Neural cell (in vitro differentiated cells): ENCODE measurements around the gene SPON1.

Experiments
- CTCF ChIP-seq: fragments of 450-650 bp; IDR thresholded peaks from 2 replicates; pipeline ENCODE4 v1.5.1; 2014; ENCODE audit warnings: antibody characterized with exemption, mild to moderate bottlenecking, moderate library complexity; ENCODE audit not compliant: poor library complexity, severe bottlenecking
- EP300 ChIP-seq: fragments of 450-650 bp; conservative IDR thresholded peaks from 2 replicates; pipeline ENCODE4 v1.6.1; 2014; ENCODE audit warnings: antibody characterized with exemption, mild to moderate bottlenecking, moderate library complexity; ENCODE audit not compliant: poor library complexity, severe bottlenecking
- EZH2 ChIP-seq: fragments of 200-600, 300-800 bp; shearing (Covaris generic), sonication (generic); IDR thresholded peaks from 2 replicates; pipeline ENCODE4 v1.6.1; 2014; ENCODE audit warnings: antibody characterized with exemption, low read length, borderline replicate concordance, mild to moderate bottlenecking; ENCODE audit not compliant: insufficient read depth, poor library complexity, severe bottlenecking
- POLR2AphosphoS5 ChIP-seq: IDR thresholded peaks from 2 replicates; pipeline ENCODE4 v1.6.1; 2012
- RAD21 ChIP-seq: fragments of 450-650 bp; conservative IDR thresholded peaks from 2 replicates; pipeline ENCODE4 v1.6.1; 2014; ENCODE audit warnings: antibody characterized with exemption, mild to moderate bottlenecking, moderate library complexity
- REST ChIP-seq: IDR thresholded peaks from 2 replicates; pipeline ENCODE4 v1.6.1; 2012; ENCODE audit warnings: borderline replicate concordance
- TAF1 ChIP-seq: IDR thresholded peaks from 2 replicates; pipeline ENCODE4 v1.6.1; 2012; ENCODE audit warnings: low read depth

- TF ChIP-seq TAF1 (no peak), CTCF (no peak), EP300 (no peak), REST (no peak), POLR2AphosphoS5 (no peak), EZH2 (no peak), RAD21 (no peak)
These were observed 352.6 kb downstream of the SPON1 start for GRCh38 chr11:14315130-14315529.
